ENCODE results near the gene NUDT22.

The NUDT22 gene

GRCh38 chr11:64230171-64230984, 4.3 kb downstream of the NUDT22 start, which contains the start of gene DNAJC4:
Gene DNAJC4 (plus strand): TSS chr11:64230548. CDS start chr11:64230855, 307 bp downstream.
- peak; percentile 93 for FAIRE-seq
- peak; percentile 89 for DNase-seq (ENCODE audit: insufficient read length)
- TF ChIP-seq TAF1 (IDR thresholded peaks at IDR 0.05; ENCODE audit: borderline replicate concordance, low read depth, low read length) (peak; percentile 36; the same call in 1 of the 2 replicates), POLR2AphosphoS5 (IDR thresholded peaks at IDR 0.05; ENCODE audit: low read depth, low read length) (peak; percentile 66), POLR2A (IDR thresholded peaks at IDR 0.05; ENCODE audit: low read depth, low read length) (peak; percentile 69; the same call in 1 of the 2 replicates)

- FAIRE-seq, result peak; percentile 63
- DNase-seq (ENCODE audit: insufficient read length), result no peak
- TF ChIP-seq POLR2A (IDR thresholded peaks at IDR 0.05; ENCODE audit: low read depth, low read length) (no peak), POLR2AphosphoS5 (IDR thresholded peaks at IDR 0.05; ENCODE audit: low read depth, low read length) (no peak), TAF1 (IDR thresholded peaks at IDR 0.05; ENCODE audit: borderline replicate concordance, low read depth, low read length) (no peak)
Measured at GRCh38 chr11:64230985-64231365, 4.9 kb downstream of the NUDT22 start.

GRCh38 chr11:64231546-64231945, 5.5 kb downstream of the NUDT22 start:
- TF ChIP-seq POLR2A (IDR thresholded peaks at IDR 0.05; ENCODE audit: low read depth, low read length), result no peak
- no peak for TF ChIP-seq POLR2AphosphoS5 (IDR thresholded peaks at IDR 0.05; ENCODE audit: low read depth, low read length)
- no peak for TF ChIP-seq TAF1 (IDR thresholded peaks at IDR 0.05; ENCODE audit: borderline replicate concordance, low read depth, low read length)
- DNase-seq (ENCODE audit: insufficient read length), result no peak
- FAIRE-seq, result no peak

- FAIRE-seq (no peak), DNase-seq (ENCODE audit: insufficient read length) (no peak)
- no peak for TF ChIP-seq POLR2A (IDR thresholded peaks at IDR 0.05; ENCODE audit: low read depth, low read length)
- TF ChIP-seq POLR2AphosphoS5 (IDR thresholded peaks at IDR 0.05; ENCODE audit: low read depth, low read length), result no peak
- no peak for TF ChIP-seq TAF1 (IDR thresholded peaks at IDR 0.05; ENCODE audit: borderline replicate concordance, low read depth, low read length)
Measured at GRCh38 chr11:64232182-64232966, 6.3 kb downstream of the NUDT22 start.

GRCh38 chr11:64232967-64233315, 6.9 kb downstream of the NUDT22 start:
- TF ChIP-seq TAF1 (IDR thresholded peaks at IDR 0.05; ENCODE audit: borderline replicate concordance, low read depth, low read length) (no peak), POLR2A (IDR thresholded peaks at IDR 0.05; ENCODE audit: low read depth, low read length) (no peak), POLR2AphosphoS5 (IDR thresholded peaks at IDR 0.05; ENCODE audit: low read depth, low read length) (no peak)
- DNase-seq (ENCODE audit: insufficient read length) (no peak), FAIRE-seq (no peak)

- TF ChIP-seq POLR2A (IDR thresholded peaks at IDR 0.05; ENCODE audit: low read depth, low read length) (no peak; the same call in 1 of the 2 replicates), POLR2AphosphoS5 (IDR thresholded peaks at IDR 0.05; ENCODE audit: low read depth, low read length) (no peak), TAF1 (IDR thresholded peaks at IDR 0.05; ENCODE audit: borderline replicate concordance, low read depth, low read length) (no peak)
- DNase-seq (ENCODE audit: insufficient read length), result peak; percentile 78
- peak; percentile 94 for FAIRE-seq
Measured at GRCh38 chr11:64233913-64234586, 8.0 kb downstream of the NUDT22 start, which contains the start of gene VEGFB. Gene VEGFB (plus strand): TSS chr11:64234584. CDS start chr11:64234834, 250 bp downstream.

GRCh38 chr11:64234647-64235379, 8.7 kb downstream of the NUDT22 start:
- peak; percentile 48 for DNase-seq (ENCODE audit: insufficient read length)
- FAIRE-seq, result peak; percentile 65
- TF ChIP-seq TAF1 (IDR thresholded peaks at IDR 0.05; ENCODE audit: borderline replicate concordance, low read depth, low read length) (no peak), POLR2AphosphoS5 (IDR thresholded peaks at IDR 0.05; ENCODE audit: low read depth, low read length) (no peak), POLR2A (IDR thresholded peaks at IDR 0.05; ENCODE audit: low read depth, low read length) (no peak)

- peak; percentile 5 for FAIRE-seq
- TF ChIP-seq POLR2AphosphoS5 (IDR thresholded peaks at IDR 0.05; ENCODE audit: low read depth, low read length), result no peak
- no peak for TF ChIP-seq TAF1 (IDR thresholded peaks at IDR 0.05; ENCODE audit: borderline replicate concordance, low read depth, low read length)
- TF ChIP-seq POLR2A (IDR thresholded peaks at IDR 0.05; ENCODE audit: low read depth, low read length), result no peak
- no peak for DNase-seq (ENCODE audit: insufficient read length)
Measured at GRCh38 chr11:64235437-64236161, 9.5 kb downstream of the NUDT22 start.

- TF ChIP-seq POLR2AphosphoS5 (IDR thresholded peaks at IDR 0.05; ENCODE audit: low read depth, low read length) (no peak), TAF1 (IDR thresholded peaks at IDR 0.05; ENCODE audit: borderline replicate concordance, low read depth, low read length) (no peak), POLR2A (IDR thresholded peaks at IDR 0.05; ENCODE audit: low read depth, low read length) (no peak)
- DNase-seq (ENCODE audit: insufficient read length) (no peak), FAIRE-seq (no peak)
Measured at GRCh38 chr11:64237484-64237951, 11.4 kb downstream of the NUDT22 start.

GRCh38 chr11:64238076-64238475, 12.0 kb downstream of the NUDT22 start:
- FAIRE-seq (no peak), DNase-seq (ENCODE audit: insufficient read length) (no peak)
- no peak for TF ChIP-seq POLR2AphosphoS5 (IDR thresholded peaks at IDR 0.05; ENCODE audit: low read depth, low read length)
- TF ChIP-seq TAF1 (IDR thresholded peaks at IDR 0.05; ENCODE audit: borderline replicate concordance, low read depth, low read length), result no peak
- no peak for TF ChIP-seq POLR2A (IDR thresholded peaks at IDR 0.05; ENCODE audit: low read depth, low read length)

Measured in GM12892 (cell line).